MM.1S (cell line): ENCODE results near the gene ITGA11.

Source experiments
- DNase-seq: peaks from one replicate; pipeline ENCODE4 v3.0.0-alpha.2; 2015
- H2AFZ ChIP-seq: fragments of 300-600 bp; sonication (generic); 2 replicates; pipeline ENCODE4 v1.6.0; 2016; ENCODE audit warnings: antibody characterized with exemption, low read length
- H3F3A ChIP-seq: fragments of 300-600 bp; sonication (generic); 2 replicates; pipeline ENCODE4 v1.6.1; 2016; ENCODE audit warnings: mild to moderate bottlenecking, antibody characterized with exemption, low read length, moderate library complexity, mixed read lengths; ENCODE audit not compliant: insufficient read depth
- H3K27ac ChIP-seq: fragments of 300-600 bp; sonication (generic); 2 replicates; pipeline ENCODE4 v1.5.1; 2016; ENCODE audit warnings: mild to moderate bottlenecking, low read length
- H3K27me3 ChIP-seq: fragments of 300-600 bp; sonication (generic); replicated peaks from 2 replicates; pipeline ENCODE4 v1.6.0; 2016; ENCODE audit warnings: low read length; ENCODE audit not compliant: insufficient read depth
- H3K36me3 ChIP-seq: fragments of 300-600 bp; sonication (generic); replicated peaks from 2 replicates; pipeline ENCODE4 v1.6.1; 2016; ENCODE audit warnings: mild to moderate bottlenecking, low read length, mixed read lengths; ENCODE audit not compliant: insufficient read depth
- H3K4me1 ChIP-seq: fragments of 300-600 bp; sonication (generic); 2 replicates; pipeline ENCODE4 v1.6.1; 2016; ENCODE audit warnings: low read length, mixed read lengths
- H3K4me2 ChIP-seq: fragments of 300-600 bp; sonication (generic); 2 replicates; pipeline ENCODE4 v1.6.0; 2016; ENCODE audit warnings: low read depth, low read length
- H3K4me3 ChIP-seq: fragments of 300-600 bp; sonication (generic); 2 replicates; pipeline ENCODE4 v1.5.1; 2016; ENCODE audit warnings: low read length, mixed read lengths
- H3K79me2 ChIP-seq: fragments of 300-600 bp; sonication (generic); 2 replicates; pipeline ENCODE4 v1.6.1; 2016; ENCODE audit warnings: mixed run types, low read length, mixed read lengths
- H3K9ac ChIP-seq: fragments of 300-600 bp; sonication (generic); 2 replicates; pipeline ENCODE4 v1.6.1; 2016; ENCODE audit warnings: low read length, mixed read lengths
- H3K9me2 ChIP-seq: fragments of 300-600 bp; sonication (generic); replicated peaks from 2 replicates; pipeline ENCODE4 v1.6.1; 2016; ENCODE audit warnings: mild to moderate bottlenecking, low read length, mixed read lengths; ENCODE audit not compliant: insufficient read depth
- H3K9me3 ChIP-seq: fragments of 300-600 bp; sonication (generic); replicated peaks from 2 replicates; pipeline ENCODE4 v1.6.1; 2016; ENCODE audit warnings: mild to moderate bottlenecking, low read length, mixed read lengths; ENCODE audit not compliant: insufficient read depth
- H4K20me1 ChIP-seq: fragments of 300-600 bp; sonication (generic); 2 replicates; pipeline ENCODE4 v1.6.1; 2016; ENCODE audit warnings: mild to moderate bottlenecking, low read length, moderate library complexity, mixed read lengths; ENCODE audit not compliant: insufficient read depth
- CTCF ChIP-seq: fragments of 300-600 bp; sonication (generic); IDR thresholded peaks from 2 replicates; pipeline ENCODE4 v1.5.1; 2016; ENCODE audit warnings: antibody characterized with exemption, low read length, mixed read lengths
- EZH2 ChIP-seq: fragments of 300-600 bp; sonication (generic); optimal IDR thresholded peaks from 2 replicates; pipeline ENCODE3; 2017; ENCODE audit warnings: low read depth, mild to moderate bottlenecking, antibody characterized with exemption, low read length, mixed read lengths
- EZH2phosphoT487 ChIP-seq: fragments of 300-600 bp; sonication (generic); IDR thresholded peaks from 2 replicates; pipeline ENCODE4 v1.6.1; 2018; ENCODE audit warnings: antibody characterized with exemption, low read length

The ITGA11 gene

GRCh38 chr15:68303560-68304436, 128.2 kb downstream of the ITGA11 start:
- H3K4me3 ChIP-seq: no peak overlapping the region
- no peak overlapping the region for H3K9ac ChIP-seq
- H3K79me2 ChIP-seq: peaks cover 35% of the 10 kb centered on the region
- H4K20me1 ChIP-seq: no peaks in the 10 kb centered on the region
- H3F3A ChIP-seq: peaks cover 48% of the 10 kb centered on the region
- no peak overlapping the region for H2AFZ ChIP-seq
- H3K27me3 ChIP-seq: no peaks in the 10 kb centered on the region
- no peaks in the 10 kb centered on the region for H3K9me2 ChIP-seq
- H3K4me2 ChIP-seq: peak overlapping the region; percentile 51; the same call in 1 of the 2 replicates
- peak overlapping the region; percentile 89 for H3K27ac ChIP-seq
- H3K4me1 ChIP-seq: peaks cover 61% of the 10 kb centered on the region
- TF ChIP-seq CTCF: no peak
- no peak for TF ChIP-seq EZH2phosphoT487
- no peak for TF ChIP-seq EZH2
- H3K9me3 ChIP-seq: no peaks in the 10 kb centered on the region
- H3K36me3 ChIP-seq: no peaks in the 10 kb centered on the region
- no peak for DNase-seq

- H3K9me2 ChIP-seq: no peaks in the 10 kb centered on the region
- no peaks in the 10 kb centered on the region for H4K20me1 ChIP-seq
- no peaks in the 10 kb centered on the region for H3K9me3 ChIP-seq
Measured at GRCh38 chr15:68303134-68303533, 128.8 kb downstream of the ITGA11 start.

GRCh38 chr15:68302729-68303128, 129.2 kb downstream of the ITGA11 start:
- no peak overlapping the region for H3K4me3 ChIP-seq
- peak overlapping the region; percentile 89; the same call in 1 of the 2 replicates for H3K27ac ChIP-seq
- no peaks in the 10 kb centered on the region for H3K36me3 ChIP-seq
- H3K9me2 ChIP-seq: no peaks in the 10 kb centered on the region
- H3K4me2 ChIP-seq: no peak overlapping the region
- TF ChIP-seq EZH2: no peak
- TF ChIP-seq CTCF: no peak
- TF ChIP-seq EZH2phosphoT487: no peak
- H3K4me1 ChIP-seq: peaks cover 72% of the 10 kb centered on the region
- peaks cover 39% of the 10 kb centered on the region for H3K79me2 ChIP-seq
- no peak for DNase-seq
- H3K9me3 ChIP-seq: no peaks in the 10 kb centered on the region
- H3F3A ChIP-seq: peaks cover 59% of the 10 kb centered on the region
- no peaks in the 10 kb centered on the region for H4K20me1 ChIP-seq
- H2AFZ ChIP-seq: no peak overlapping the region
- no peak overlapping the region for H3K9ac ChIP-seq
- H3K27me3 ChIP-seq: no peaks in the 10 kb centered on the region

More at GRCh38 chr15:68303134-68303533, 128.8 kb downstream of the ITGA11 start:
- no peak overlapping the region for H3K4me2 ChIP-seq
- no peak overlapping the region for H2AFZ ChIP-seq
- no peak for DNase-seq
- no peak overlapping the region for H3K9ac ChIP-seq
- no peak for TF ChIP-seq EZH2
- no peak for TF ChIP-seq CTCF
- no peak for TF ChIP-seq EZH2phosphoT487
- H3K27me3 ChIP-seq: no peaks in the 10 kb centered on the region
- H3K4me3 ChIP-seq: no peak overlapping the region
- H3K36me3 ChIP-seq: no peaks in the 10 kb centered on the region
- H3K27ac ChIP-seq: peak overlapping the region; percentile 89; the same call in 1 of the 2 replicates
- H3F3A ChIP-seq: peaks cover 55% of the 10 kb centered on the region
- peaks cover 35% of the 10 kb centered on the region for H3K79me2 ChIP-seq
- H3K4me1 ChIP-seq: peaks cover 68% of the 10 kb centered on the region
